Suprapubic skin (tissue), 4 donors: ENCODE results near the gene TRIO.

Experiments used
- EP300 ChIP-seq: sonication (generic); formaldehyde crosslinking; IDR thresholded peaks from one replicate; pipeline ENCODE4 v1.6.1; 2017; ENCODE audit warnings: antibody characterized with exemption
- POLR2AphosphoS5 ChIP-seq, 3 donors: sonication (generic); formaldehyde crosslinking; IDR thresholded peaks; one replicate each; pipeline ENCODE4 v1.6.1; 2017; ENCODE audit warnings: antibody characterized with exemption in 3 of 3
- TF ChIP-seq, protein P1 (sequence below), 2 donors: fragments of 200-600 bp in 1 of 2; fragments of 450-650 bp in 1 of 2; sonication (generic) in 1 of 2; IDR thresholded peaks; one replicate each; pipeline ENCODE4 v1.5.1; 2016 to 2019; ENCODE audit warnings: antibody characterized with exemption in 2 of 2, mild to moderate bottlenecking in 1 of 2, moderate library complexity in 1 of 2

DNA sequence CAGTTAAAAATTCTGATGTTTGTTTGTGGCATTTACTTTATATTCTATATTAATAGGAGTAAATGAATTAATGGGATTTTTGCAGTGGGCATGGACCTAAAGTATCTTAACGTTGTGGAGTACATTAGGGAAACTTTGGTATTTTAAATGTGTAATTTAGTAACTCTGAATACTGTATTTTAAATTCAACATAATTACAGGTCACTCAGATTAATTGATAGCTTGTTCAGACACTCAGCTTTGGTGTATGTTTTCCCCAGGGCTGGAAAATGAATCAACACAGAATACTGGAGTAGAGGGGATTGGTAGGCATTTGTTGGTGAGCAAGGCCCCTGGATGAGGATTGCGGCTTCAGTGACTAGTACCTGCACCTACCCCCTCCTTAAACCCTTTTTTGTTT, 117.5 kb downstream of the TRIO start:
- TF ChIP-seq, protein P1, sequence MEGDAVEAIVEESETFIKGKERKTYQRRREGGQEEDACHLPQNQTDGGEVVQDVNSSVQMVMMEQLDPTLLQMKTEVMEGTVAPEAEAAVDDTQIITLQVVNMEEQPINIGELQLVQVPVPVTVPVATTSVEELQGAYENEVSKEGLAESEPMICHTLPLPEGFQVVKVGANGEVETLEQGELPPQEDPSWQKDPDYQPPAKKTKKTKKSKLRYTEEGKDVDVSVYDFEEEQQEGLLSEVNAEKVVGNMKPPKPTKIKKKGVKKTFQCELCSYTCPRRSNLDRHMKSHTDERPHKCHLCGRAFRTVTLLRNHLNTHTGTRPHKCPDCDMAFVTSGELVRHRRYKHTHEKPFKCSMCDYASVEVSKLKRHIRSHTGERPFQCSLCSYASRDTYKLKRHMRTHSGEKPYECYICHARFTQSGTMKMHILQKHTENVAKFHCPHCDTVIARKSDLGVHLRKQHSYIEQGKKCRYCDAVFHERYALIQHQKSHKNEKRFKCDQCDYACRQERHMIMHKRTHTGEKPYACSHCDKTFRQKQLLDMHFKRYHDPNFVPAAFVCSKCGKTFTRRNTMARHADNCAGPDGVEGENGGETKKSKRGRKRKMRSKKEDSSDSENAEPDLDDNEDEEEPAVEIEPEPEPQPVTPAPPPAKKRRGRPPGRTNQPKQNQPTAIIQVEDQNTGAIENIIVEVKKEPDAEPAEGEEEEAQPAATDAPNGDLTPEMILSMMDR (IDR thresholded peaks at IDR 0.05): no peak
- TF ChIP-seq POLR2AphosphoS5 (IDR thresholded peaks at IDR 0.05) (no peak), EP300 (no peak)
